HG02981 (cell line): ENCODE data around the gene SIM1.

ENCODE experiments used
- ATAC-seq: cut with Tn5 transposase; IDR thresholded peaks from one replicate; pipeline ENCODE4 v1.9.1; 2021; ENCODE audit warnings: mild to moderate bottlenecking, moderate library complexity; ENCODE audit not compliant: unreplicated experiment

The SIM1 gene

DNA sequence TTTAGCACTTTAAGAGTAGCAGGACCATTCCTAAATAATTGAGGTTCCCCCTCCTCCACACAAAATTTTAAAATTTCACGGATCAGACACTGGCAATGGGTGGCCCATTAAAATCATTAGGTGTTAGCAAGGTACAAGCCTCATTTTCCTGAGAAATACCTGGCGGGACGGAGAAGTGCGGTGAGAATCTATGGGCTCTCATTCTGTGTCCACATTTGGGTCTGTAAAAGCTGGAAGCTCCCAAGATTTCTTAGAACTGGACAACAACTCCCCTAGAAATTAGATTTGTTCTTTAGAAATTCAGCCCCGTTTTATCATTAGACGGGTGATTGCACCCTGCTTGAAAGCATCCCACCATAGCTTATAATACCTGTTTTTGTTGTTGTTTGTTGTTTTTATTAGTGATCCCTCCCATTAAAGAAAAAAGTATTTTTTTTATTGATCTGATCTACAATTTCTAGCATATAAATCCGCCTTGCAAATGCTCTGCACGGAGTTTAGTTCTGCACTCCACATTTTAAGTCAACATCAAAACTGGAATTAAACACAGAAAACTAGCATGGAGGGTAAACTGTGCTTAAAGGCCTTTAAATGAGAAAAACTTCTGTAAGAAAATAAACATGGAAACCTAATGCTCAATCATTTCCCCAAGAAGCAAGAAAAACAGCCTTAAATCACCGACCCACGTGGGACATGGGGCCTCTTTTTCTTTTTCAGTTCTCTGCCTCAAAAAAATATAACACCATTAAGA lies 5.7 kb downstream of the SIM1 start:
- ATAC-seq, result no peak

DNA sequence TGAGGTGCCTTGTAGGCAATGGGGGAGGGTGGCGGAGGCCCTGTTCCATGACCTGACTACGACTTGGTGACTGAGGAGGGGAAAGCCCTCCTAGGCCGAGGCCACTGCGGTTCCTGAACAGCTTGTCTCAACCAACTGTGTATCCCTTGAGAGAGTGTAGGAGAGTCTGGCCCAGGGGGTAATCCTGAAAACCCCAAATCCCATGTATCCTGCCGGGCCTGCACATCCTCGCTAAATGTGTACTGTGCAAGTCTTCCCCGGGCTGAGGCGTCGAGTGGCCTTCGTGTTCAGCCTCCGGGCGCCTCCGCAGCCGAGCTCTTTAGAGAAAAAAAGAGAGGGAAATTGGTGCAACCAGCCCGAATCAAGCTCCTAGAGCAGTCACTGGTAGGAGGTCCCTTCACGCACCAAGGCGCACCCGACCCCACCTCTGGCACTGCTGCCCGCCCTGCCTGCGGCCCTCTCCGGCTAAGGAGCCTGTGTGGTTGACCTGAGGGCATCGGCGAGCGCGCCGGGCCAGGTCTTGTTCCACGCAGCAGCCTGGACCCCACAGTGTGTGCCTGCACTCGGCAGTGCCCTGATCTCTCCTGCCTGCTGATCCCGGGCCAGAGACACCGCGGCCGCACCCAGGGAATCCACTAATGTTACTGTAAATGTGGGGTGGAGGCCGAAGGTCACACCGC lies 7.3 kb downstream of the SIM1 start:
- no peak for ATAC-seq

DNA sequence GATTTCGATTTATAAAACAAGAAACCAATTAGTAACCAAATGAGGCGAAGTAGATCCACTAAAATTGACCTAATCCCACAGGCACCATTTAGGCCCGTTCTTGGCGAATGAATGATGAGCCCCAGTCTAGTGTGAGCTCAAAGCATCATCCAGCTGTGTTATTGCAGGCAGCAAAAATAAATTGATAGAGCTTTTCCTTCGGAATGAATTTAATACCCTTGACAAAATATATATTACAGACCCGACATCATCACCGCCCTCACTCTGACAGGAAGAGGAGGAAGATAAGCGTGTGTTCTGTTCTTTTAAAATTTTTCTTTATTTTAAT lies 7.8 kb downstream of the SIM1 start:
- ATAC-seq, result no peak

DNA sequence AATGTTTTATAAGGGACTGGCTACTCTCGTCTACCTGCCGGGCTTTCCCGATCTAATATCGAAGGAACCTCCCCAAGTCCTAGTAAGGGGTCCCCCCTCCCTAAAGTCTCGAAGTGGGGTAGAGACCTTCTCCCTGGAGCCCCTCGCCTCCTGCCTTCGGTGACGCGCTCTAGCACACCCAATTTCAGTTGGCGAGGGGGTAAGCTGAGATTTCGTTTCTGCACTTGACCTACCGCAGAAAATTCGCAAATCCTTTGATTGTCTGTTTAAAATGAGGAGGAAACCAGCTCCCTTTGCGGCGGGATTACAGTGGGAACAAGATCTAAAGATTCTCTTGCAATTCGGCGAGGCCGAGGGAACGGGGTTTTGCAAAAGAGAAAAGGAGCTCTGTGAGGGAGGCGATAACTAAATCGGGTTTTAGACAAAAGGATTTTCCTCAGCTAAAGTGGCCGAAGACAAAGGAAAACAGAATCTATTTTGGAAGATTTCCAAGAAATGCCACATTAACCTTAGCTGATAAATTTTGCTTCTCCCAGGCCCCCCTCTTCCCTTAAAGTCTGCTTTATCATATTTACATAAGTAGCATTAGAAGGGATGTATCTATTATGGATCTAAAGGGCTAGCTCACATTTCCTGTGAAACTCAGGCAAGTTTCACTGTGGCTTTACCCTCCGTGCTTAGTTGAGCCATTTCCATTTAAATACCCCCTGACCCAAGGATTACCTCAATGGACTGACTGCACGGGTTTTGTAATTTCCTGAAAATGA lies 8.4 kb downstream of the SIM1 start:
- ATAC-seq, result no peak

DNA sequence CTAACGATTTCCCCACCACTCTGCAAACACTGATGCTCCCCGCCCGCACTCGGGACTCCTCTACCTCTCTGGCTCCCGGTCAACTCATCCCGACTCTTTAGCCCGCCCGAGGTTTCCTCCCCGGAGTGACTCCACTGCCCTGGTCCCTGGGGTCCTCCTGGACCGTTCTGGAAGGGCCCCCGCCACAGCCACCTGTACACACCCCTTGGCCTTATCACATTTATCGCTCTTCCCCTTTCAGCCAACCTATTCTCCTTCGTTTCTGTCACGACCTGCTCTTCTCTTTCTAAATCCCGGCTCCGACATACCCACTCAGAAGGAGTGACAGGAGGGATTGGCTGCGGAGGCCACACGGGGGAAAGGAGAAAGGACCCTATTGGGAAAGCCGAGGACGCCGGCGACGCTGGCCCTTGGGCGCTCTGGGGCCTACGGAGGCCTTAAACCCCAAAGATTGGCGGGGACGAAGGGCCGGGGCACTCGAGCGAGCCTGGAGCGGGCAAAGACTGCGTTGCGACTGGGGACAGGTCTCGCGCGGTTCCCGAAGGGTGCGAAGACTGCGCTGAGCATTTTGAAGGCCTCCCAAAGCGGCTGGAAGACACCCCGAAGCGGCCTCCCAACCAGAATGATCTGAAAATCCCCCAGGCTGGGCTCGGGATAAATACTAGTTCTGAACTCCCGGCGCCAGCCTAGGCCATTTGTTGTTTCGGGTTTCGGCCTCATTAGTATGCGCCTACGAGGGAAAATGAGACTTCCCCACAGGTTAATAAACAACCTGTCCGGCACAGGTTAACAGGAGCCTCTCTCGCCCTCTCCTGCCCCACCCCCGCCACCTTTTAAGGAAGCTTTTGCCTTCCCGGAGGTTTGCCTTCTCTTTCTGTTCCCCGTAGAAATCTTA lies 9.2 kb downstream of the SIM1 start:
- ATAC-seq, result no peak

DNA sequence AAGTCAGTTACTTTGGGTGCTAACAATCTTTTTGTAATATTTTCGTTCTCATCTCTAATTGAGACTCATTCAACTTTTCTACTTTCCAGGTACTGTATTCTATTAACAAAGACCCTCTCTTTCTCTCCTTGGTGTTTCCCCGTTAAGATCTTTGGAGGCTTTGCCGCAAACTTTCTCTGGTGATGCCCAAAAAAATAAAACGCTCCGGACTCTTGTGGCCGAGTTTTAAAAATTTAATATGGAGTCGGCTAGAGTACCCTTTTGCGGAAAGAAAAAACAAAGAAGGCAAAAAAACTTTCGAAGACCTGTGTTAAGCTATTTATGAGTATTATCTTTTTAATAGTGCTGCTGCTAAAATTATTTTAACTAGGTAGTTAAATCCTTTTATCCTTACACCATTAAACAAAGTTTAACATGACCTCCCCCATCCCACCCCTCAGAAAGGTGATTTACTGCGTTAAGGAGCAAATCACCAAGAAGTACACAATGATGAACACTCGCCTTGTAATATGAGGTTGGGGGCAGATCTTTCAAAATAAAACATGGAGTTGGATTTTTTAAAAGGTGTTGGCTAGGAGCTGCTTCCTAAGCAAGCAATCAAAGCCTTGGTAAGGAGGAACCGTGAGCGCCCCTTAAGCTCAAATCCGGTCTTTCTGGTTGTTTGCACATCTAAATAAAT lies 10.0 kb downstream of the SIM1 start:
- ATAC-seq, result no peak

DNA sequence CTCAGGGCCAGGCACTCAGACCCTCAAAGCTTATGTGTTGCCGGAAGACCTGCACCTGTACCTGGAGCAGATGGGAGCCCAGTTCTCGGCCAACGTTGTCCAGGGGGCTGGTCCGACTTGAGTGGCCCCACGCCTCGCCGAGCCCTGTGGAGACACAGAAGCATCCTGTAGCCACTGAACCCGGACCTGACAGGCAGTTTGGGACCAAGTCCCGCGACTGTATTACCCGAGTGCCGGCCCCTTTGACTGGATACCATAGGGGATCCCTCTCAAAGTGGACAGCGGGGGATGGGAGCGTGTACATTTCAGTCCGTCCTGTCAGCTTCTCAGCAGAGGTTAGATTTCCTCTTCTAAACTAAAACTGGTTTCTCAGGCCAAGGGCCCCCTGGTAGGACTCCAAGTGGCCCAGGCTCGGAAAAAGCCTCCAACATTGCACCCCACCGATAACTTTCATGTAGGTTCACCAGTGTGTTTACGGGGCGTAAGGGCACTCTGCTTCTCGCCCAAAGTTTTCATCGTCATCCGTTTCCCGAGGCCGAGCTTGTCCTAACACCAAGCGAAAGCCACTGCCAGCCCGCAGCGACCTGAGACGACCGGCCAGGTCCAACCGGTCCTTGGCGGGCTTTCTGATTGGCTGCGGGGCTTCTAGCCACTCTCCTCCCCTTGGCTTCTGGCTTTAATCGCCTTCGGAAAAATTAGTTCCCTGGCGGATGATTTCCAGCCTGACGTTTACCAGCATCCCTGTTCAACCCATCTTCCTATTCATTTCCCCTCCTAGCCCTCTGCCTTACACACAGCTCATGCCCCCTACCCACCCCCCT lies 10.8 kb downstream of the SIM1 start:
- ATAC-seq, result no peak

DNA sequence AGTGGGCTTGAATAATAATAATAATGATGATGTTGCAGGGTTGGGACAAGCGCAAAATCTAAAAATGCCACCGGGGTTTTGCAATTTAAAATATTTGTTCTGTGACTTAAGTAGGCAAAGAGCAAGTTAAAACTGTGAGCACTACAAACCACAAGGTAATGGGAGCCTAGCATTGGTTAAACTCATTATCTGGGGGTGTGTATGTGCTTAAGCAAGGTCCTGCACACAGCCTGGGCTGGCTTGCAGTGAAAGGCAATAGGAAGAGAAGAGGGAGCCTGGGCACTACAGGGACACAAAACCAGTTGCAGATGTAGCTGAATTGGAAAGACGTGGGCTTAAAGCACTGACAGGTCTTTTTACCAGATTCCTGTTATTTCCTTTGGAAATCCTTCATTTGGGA lies 11.7 kb downstream of the SIM1 start:
- no peak for ATAC-seq

DNA sequence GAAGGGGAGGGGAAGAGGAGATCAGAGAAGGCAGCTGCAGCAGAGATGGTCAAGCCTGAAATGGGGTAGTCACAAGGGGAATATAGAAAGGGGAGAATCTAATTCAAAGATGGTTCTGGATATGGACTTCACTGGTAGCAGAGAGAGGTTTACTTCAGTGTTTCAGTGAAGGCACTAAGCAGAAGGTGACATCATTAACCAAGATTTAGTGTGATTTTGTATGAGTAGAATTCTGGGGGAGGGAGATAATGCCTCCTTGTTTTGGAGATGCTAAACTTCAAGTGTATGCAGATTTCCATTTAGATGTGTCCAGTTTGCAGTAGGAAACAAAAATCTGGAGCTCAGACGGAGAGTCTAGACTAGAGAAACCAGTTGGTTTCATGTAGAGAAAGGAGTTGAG lies 13.1 kb downstream of the SIM1 start:
- ATAC-seq, result no peak

DNA sequence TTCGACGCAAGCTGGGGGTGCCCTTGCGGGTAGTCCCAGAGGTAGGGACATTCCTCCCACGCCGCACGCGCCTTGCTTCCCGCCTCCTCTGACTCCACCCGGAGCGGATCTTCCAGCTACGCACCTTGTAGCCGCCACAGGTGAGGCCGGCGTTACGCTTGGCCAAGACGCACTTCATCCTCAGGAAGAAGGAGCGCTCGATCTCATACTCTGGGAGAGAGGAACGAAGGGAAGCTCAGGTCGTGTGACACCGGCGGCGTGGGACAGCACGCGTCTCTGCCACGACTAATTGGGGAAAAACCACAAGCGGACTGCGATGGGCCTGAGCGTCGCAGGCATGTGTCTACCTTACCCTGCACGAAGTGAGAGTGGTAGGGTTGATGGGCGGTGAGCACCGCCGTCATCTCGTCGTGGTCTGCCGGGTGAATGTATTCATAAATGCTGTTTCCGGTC lies 15.5 kb downstream of the SIM1 start:
- ATAC-seq, result no peak

DNA sequence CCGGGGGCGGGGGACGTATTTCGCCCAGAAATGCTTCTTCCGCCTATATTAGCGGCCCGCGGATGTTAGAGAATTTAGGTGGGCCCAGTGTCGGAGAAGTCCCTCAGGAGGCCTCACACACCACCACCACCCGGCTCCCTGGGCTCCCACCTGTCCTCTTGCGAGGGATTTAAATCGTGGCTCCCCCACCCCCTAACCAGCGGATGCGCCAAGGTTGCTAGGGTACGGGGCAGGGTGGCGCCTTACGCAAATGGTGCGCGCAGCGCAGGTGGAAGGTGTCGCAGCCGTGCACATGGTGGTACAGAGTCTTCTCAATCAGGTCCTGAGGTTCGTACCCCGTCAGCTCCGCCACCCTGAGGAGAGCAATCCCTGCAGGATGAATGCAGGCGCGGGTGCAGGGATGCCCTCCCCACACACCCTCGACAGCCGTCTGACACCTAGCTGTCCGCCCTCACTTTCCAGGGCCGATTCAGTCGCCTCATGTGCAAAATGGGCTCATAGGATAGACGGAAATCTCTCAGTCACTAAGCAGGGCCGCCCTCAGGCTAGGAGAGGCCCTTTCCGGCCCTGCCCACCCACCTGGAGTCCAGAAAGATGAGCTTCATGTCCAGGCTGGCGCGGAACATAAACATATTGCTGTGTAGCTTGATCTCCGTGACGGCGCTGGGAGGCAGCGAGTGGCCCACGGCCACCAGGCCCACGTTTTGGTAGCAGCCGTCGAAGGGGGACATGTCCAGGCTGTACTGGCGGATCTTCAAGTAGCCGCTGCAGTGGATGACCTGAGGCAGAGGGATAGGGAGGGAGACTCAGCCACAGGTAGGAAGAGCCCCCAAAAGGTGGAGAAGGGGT lies 16.6 kb downstream of the SIM1 start:
- ATAC-seq, result no peak

DNA sequence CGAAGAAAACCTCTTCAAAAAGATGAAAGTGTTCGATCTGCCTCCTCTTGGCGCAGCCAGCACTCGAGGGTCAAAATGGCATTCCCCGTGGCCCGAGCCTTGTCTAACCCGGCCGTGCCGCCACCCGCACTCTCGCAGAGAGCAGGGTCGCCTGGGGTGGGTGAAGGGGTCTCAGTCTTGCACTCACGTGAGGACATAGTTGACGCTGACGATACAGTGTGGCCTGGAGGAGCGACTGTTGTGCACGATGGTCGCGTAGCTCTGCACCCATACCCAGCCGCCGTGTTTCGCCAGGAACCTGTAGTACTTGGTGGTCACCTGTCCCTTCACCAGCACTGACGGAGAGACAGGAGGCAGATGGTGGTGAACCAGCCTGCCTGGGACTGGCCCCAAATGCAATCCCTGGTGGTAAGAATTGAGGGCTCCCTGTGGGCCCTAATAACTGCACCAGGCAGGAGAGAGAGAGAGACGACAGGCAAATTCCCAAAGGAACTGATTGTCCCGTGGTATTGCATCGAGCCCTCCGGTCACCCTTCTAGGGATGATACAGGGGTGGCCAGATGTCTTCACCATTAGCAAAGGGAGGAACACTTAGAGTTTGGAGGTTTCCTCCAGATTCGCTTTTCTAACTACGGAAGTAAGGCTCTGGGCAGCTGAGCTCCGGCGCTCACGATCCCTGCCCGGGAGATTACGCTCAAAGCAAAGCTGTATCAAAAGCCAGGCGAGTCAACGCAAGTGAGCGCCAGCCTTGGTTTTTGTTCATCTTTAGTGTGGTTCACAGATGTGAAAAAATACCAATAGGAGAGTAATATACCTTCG lies 17.4 kb downstream of the SIM1 start:
- no peak for ATAC-seq

DNA sequence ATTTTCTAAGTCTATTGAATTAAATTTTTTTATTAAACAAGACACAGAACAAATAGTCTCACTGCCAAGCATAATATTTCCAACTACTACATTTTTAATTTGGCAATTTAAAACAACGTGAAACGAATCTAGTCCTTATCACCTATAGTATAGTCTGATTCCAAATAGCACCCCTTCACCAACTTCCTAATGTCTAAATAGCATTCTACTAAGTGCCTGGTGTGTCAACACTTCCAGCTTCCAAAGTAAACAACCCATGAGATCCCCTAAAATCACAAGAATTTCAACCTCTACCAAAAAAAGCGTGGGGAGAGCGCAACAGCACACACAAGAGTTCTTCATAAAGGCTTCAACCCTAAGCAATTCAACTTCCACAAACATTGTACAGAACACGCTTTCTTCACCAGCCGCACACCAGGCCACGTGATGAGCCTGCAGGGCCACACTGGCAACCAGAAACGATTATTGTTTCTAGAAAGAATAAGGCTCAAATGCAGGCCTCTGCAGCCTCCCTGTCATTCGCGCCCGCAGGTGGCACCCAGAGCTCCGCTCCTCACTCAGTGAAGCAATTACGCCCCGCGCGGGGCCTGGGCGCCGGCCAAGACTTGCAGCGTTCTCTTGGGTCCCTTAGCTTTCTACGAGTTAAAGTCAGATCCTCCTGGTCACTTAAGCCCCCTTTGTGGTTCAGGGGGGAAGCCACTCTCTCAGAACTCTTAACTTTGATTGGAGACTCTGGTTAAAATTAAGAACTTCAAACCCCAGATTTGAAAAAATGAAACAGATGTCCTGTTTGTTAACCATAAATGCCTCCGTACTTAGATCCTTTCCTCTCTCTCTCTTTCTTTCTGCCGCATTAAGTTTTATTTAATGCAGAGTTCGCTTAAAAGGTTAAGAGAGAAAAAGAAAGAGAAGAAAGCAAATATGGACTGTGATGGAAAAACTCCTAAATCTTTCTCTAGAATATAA lies 18.3 kb downstream of the SIM1 start:
- ATAC-seq, result no peak

DNA sequence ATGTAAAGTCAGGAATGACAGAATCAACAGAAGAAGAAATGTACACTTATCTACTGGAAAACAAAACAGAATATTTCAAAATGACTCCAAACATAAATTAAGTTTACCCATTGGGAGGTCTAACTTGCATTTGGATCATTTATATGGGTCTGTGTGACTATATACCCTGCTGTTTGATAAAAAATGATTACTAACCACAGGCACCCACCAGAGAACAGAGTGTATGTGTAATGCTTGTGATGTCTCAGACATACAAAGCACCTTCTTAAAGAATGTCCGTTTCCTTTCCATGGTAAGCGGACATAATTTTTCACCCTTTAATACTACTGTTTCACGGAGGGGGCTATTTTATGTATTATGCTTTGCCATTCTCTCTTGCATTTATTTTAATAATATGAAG lies 19.2 kb downstream of the SIM1 start:
- ATAC-seq, result no peak

DNA sequence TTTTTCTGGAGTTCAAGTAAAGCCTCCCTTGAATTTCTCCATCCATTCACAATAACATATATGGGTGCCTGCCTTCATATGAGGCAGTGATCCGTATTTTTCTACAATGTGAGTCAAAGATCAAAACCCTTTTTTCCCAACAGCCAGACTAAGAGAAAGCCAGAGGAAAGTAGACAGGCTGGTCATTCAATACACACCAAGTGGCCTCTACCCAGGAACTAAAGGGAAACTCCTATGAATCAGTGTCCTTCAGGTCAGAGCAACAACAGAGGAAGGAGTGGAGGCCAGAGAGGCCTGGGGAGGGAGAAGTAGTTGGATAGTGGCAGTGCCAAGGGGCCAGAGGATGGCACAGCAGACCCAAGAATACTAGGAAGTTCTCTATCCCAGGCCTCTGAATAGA lies 23.8 kb downstream of the SIM1 start:
- ATAC-seq, result no peak

DNA sequence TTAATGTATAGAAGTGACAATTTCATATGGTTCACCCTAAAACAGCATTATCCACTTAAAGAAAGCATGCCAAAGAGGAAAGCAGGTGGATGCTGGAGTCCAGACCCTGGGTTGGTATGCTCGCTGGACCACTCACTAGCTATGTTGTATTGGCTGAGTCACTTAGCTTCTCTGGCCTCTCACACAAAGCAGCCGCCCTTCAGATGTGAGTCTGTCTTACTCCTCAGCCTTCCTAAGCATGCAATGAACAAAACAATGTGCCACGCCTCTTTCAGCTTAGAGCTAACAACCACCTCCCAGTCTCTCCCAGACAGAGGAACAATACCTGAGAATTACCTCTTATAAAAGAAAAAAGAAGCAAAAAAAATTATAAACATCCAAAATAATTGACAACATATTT lies 29.4 kb downstream of the SIM1 start:
- no peak for ATAC-seq
